ENCODE data around the gene HYAL3. TPM values are rescaled to one million over a fixed set of nuclear protein-coding genes. Genes with fewer than 3 reads are reported as not detected.

Gene HYAL3
- total and polyA plus RNA-seq, 11 donors: 1.0 to 3.2 (median 1.6) TPM

DNA sequence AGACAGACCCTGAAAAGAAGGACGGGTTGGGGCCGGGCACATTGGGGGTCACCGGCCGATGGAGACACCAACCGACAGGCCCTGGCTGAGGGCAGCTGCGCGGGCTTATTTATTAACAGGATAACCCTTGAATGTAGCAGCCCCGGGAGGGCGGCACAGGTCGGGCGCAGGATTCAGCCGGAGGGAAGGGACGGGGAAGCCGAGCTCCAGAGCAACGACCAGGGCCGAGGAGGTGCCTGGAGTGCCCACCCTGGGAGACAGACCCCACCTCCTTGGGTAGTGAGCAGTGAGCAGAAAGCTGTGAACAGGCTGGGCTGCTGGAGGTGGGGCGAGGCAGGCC, 22.5 kb downstream of the HYAL3 start:
- intact Hi-C loops (cut with DNase I): loop anchor here in 4 of 10 donors (10.0 kb wide), 2 partner anchors 48 to 152 kb away; partner anchors contain the start of genes HYAL2 (in 2 of the 4) and TUSC2 (in 2 of the 4)
- TF ChIP-seq, protein P1, sequence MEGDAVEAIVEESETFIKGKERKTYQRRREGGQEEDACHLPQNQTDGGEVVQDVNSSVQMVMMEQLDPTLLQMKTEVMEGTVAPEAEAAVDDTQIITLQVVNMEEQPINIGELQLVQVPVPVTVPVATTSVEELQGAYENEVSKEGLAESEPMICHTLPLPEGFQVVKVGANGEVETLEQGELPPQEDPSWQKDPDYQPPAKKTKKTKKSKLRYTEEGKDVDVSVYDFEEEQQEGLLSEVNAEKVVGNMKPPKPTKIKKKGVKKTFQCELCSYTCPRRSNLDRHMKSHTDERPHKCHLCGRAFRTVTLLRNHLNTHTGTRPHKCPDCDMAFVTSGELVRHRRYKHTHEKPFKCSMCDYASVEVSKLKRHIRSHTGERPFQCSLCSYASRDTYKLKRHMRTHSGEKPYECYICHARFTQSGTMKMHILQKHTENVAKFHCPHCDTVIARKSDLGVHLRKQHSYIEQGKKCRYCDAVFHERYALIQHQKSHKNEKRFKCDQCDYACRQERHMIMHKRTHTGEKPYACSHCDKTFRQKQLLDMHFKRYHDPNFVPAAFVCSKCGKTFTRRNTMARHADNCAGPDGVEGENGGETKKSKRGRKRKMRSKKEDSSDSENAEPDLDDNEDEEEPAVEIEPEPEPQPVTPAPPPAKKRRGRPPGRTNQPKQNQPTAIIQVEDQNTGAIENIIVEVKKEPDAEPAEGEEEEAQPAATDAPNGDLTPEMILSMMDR (IDR thresholded peaks at IDR 0.05): no peak
- TF ChIP-seq POLR2A (IDR thresholded peaks at IDR 0.05): no peak
- H3K4me3 ChIP-seq: no peak overlapping the region

DNA sequence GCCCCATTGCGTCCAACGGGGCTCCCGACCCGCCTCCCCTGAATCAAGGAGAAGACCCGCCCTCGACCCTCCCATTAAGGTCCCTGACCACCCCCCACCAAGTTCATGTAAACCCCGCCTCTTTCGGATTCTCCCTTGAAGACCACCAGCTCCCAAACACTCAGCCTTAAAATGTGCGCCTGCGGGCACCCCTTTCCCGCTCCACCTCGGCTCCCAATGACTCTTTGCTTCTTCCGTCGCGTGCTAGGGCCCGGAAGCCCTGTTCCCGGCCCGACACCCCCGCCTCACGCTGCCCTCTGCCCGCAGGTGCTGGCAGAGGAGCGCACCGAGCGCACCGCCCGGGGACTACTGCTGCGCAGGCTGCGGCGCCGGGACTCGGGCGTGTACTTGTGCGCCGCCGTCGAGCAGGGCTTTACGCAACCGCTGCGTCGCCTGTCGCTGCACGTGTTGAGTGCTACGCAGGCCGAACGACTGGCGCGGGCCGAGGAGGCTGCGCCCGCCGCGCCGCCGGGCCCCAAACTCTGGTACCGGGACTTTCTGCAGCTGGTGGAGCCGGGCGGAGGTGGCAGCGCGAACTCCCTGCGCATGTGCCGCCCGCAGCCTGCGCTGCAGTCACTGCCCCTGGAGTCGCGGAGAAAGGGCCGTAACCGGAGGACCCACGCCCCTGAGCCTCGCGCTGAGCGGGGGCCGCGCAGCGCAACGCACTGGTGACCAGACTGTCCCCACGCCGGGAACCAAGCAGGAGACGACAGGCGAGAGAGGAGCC, 23.0 kb downstream of the HYAL3 start:
- no peak for DNase-seq
- peaks cover 0 to 56% (median 25%) of the 10 kb centered on the region in 12 donors for H3K4me1 ChIP-seq
- TF ChIP-seq, protein P1 (IDR thresholded peaks at IDR 0.05): no peak
- no peak for TF ChIP-seq POLR2A (IDR thresholded peaks at IDR 0.05)
- peaks cover 0 to 38% (median 6%) of the 10 kb centered on the region in 9 donors for H3K27me3 ChIP-seq
- intact Hi-C loops (cut with DNase I): loop anchor here in 6 of 10 donors (2.0 to 10.0 kb wide), 5 partner anchors 47 to 151 kb away; partner anchors contain the start of genes HYAL2 (in 3 of the 6) and TUSC2 (in 2 of the 6)
- H3K27ac ChIP-seq: no peak overlapping the region
- no peaks in the 10 kb centered on the region for H3K36me3 ChIP-seq
- 51 to 60% (median 54%) methylated on average over 60 to 79 of the region's 79 CpGs for WGBS, 4 donors
- ATAC-seq: no peak
- H3K4me3 ChIP-seq: no peak overlapping the region
- H3K9me3 ChIP-seq: no peaks in the 10 kb centered on the region

More for the DNA sequence above, 22.5 kb downstream of the HYAL3 start:
- Histone ChIP-seq H3K27me3 (peaks cover 0 to 38% (median 6%) of the 10 kb centered on the region in 9 donors), H3K36me3 (no peaks in the 10 kb centered on the region), H3K9me3 (no peaks in the 10 kb centered on the region), H3K27ac (no peak overlapping the region), H3K4me1 (peaks cover 0 to 59% (median 25%) of the 10 kb centered on the region in 12 donors)
- DNase-seq (no peak), ATAC-seq (no peak)
- 83 to 92% (median 87%) methylated on average over 16 to 17 of the region's 17 CpGs for WGBS, 4 donors

DNA sequence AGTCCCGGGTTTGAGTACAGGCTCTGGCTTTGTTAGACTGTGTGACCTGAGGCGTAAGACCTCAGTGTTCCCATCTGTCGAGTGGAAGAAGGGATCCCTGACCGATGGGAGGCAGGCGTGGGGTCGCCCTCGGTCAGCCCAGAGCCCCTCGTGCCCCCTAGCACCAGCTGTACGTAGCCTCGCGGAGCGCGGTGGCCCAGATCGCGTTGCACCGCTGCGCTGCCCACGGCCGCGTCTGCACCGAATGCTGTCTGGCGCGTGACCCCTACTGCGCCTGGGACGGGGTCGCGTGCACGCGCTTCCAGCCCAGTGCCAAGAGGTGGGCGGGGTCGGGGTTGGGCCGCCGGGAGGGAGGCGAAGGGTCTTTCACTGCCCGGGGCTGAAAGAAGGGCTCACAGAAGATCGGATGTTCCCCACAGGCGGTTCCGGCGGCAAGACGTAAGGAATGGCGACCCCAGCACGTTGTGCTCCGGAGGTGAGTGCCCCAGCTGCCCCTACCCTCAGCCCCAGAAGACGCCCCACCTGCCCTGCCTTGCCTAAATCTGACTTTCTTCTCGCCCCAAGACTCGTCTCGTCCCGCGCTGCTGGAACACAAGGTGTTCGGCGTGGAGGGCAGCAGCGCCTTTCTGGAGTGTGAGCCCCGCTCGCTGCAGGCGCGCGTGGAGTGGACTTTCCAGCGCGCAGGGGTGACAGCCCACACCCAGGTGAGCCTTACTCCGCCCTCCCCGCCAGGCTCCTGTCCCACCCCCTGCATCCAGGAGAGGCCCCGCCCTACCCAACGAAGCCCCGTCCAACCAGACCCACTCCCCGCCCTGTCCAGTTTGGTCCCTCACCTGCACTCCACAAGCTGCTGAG, 23.8 kb downstream of the HYAL3 start:
- intact Hi-C loops (cut with DNase I): loop anchor here in 6 of 10 donors (2.0 to 10.0 kb wide), 5 partner anchors 47 to 151 kb away; partner anchors contain the start of genes HYAL2 (in 3 of the 6) and TUSC2 (in 2 of the 6)
- H3K4me1 ChIP-seq: peaks cover 0 to 49% (median 25%) of the 10 kb centered on the region in 12 donors
- TF ChIP-seq, protein P1 (IDR thresholded peaks at IDR 0.05): no peak
- TF ChIP-seq POLR2A (IDR thresholded peaks at IDR 0.05): no peak
- no peaks in the 10 kb centered on the region for H3K9me3 ChIP-seq
- no peaks in the 10 kb centered on the region for H3K36me3 ChIP-seq
- no peak overlapping the region for H3K4me3 ChIP-seq
- no peak overlapping the region for H3K27ac ChIP-seq
- ATAC-seq (no peak), DNase-seq (no peak)
- peaks cover 0 to 38% (median 6%) of the 10 kb centered on the region in 9 donors for H3K27me3 ChIP-seq
- 43 to 74% (median 52%) methylated on average over 36 to 65 of the region's 65 CpGs for WGBS, 4 donors
